Lower leg skin (tissue), 4 donors: ENCODE measurements around the gene THAP8. TPM values are rescaled to one million over a fixed set of nuclear protein-coding genes. Genes with fewer than 3 reads are reported as not detected.

Experiments
- DNase-seq, 2 donors: peaks; one replicate each; pipeline ENCODE4 v3.0.0-alpha.2; 2019; ENCODE audit warnings: low spot score in 2 of 2
- H3K4me3 ChIP-seq: fragments of 200-600 bp; sonication (generic); 2 replicates; pipeline ENCODE4 v1.5.1; 2017; ENCODE audit warnings: mild to moderate bottlenecking, low read depth; ENCODE audit not compliant: poor library complexity, severe bottlenecking
- CTCF ChIP-seq, 3 donors: fragments of 450-650 bp; IDR thresholded peaks; one replicate each; pipeline ENCODE4 v1.5.1; 2016; ENCODE audit warnings: antibody characterized with exemption in 3 of 3, mild to moderate bottlenecking in 3 of 3, moderate library complexity in 2 of 3
- POLR2A ChIP-seq, 2 donors: fragments of 450-650 bp; IDR thresholded peaks; one replicate each; pipeline ENCODE4 v1.6.1; 2016 to 2017; ENCODE audit warnings: antibody characterized with exemption in 2 of 2, mild to moderate bottlenecking in 1 of 2, moderate library complexity in 1 of 2
- WGBS, 2 donors: methylation state at CpG; one replicate each; pipeline ENCODE4 v1.1.5; 2018; 5-methylcytosine and 5-hydroxymethylcytosine counted together
- intact Hi-C: fragments of 100-400 bp; cut with DNase I; formaldehyde crosslinking; loops from one replicate; pipeline ENCODE4 v1.15.0; 2023; ENCODE audit warnings: low total_unique reads
- total RNA-seq, 4 donors: library from RNA; depleted of rRNA; stranded (reverse); fragments of >200 nt; gene quantifications; one replicate each; pipeline ENCODE4 v1.1.0, GENCODE V29; 2016

The THAP8 gene
- total RNA-seq, 4 donors from 2014 or later = 9.1 to 27.4 (median 9.5) TPM

GRCh38 chr19:36023432-36023831, 30.7 kb downstream of the THAP8 start:
- DNase-seq = no peak
- TF ChIP-seq CTCF (IDR thresholded peaks at IDR 0.05) = no peak
- no peak for TF ChIP-seq POLR2A (IDR thresholded peaks at IDR 0.05)
- 96 to 97% methylated on average over 5 of the region's 5 CpGs for WGBS, 2 donors
- no peak overlapping the region for H3K4me3 ChIP-seq
- intact Hi-C loops = no loop called here

- DNase-seq = no peak
- no peak overlapping the region for H3K4me3 ChIP-seq
- intact Hi-C loops = no loop called here
- no peak for TF ChIP-seq CTCF (IDR thresholded peaks at IDR 0.05)
- no peak for TF ChIP-seq POLR2A (IDR thresholded peaks at IDR 0.05)
- WGBS, 2 donors = 93 to 94% methylated on average over 22 of the region's 22 CpGs
Observed at GRCh38 chr19:36019061-36019670, 34.9 kb downstream of the THAP8 start.

GRCh38 chr19:36014012-36014924, 39.8 kb downstream of the THAP8 start, which contains the start of gene ALKBH6:
Gene ALKBH6 (minus strand): TSS chr19:36014213. CDS start chr19:36013397, 816 bp downstream.
- intact Hi-C loops = no loop called here
- peak within 1 kb of the TSS; percentile 59 for H3K4me3 ChIP-seq
- TF ChIP-seq POLR2A (IDR thresholded peaks at IDR 0.05) = no peak
- no peak for TF ChIP-seq CTCF (IDR thresholded peaks at IDR 0.05)
- peak; percentile 99 to 100 for DNase-seq
- WGBS, 2 donors = 1 to 3% methylated on average over 34 to 42 of the region's 42 CpGs

- 27 to 33% methylated on average over 15 of the region's 15 CpGs for WGBS, 2 donors
- intact Hi-C loops = no loop called here
- TF ChIP-seq POLR2A (IDR thresholded peaks at IDR 0.05) (no peak), CTCF (IDR thresholded peaks at IDR 0.05) (no peak)
Observed at GRCh38 chr19:36013280-36014011, 40.6 kb downstream of the THAP8 start.

GRCh38 chr19:36010402-36010801, 43.7 kb downstream of the THAP8 start:
- intact Hi-C loops = no loop called here
- no peak for TF ChIP-seq POLR2A (IDR thresholded peaks at IDR 0.05)
- no peak overlapping the region for H3K4me3 ChIP-seq
- 97% methylated on average over 11 of the region's 11 CpGs for whole genome bisulfite sequencing, 2 donors
- no peak for DNase-seq

More at GRCh38 chr19:36013280-36014011, 40.6 kb downstream of the THAP8 start:
- peak overlapping the region; percentile 59 for H3K4me3 ChIP-seq
- DNase-seq = no peak
